ENCODE data around the gene RTTN. TPM values are rescaled to one million over a fixed set of nuclear protein-coding genes. Genes with fewer than 3 reads are reported as not detected.

The RTTN gene
- total and polyA plus RNA-seq, 2 donors from 2014 or later: 6.3 to 12.3 TPM

- DNase-seq (no peak), FAIRE-seq (no peak)
- H3K4me1 ChIP-seq (ENCODE audit: control insufficient read depth in 2 of 3, insufficient read depth in 2 of 3, low read depth in 1 of 3, low read length in 3 of 3): no peaks in the 10 kb centered on the region
- no peak overlapping the region for H3K27ac ChIP-seq (ENCODE audit: low read depth in 2 of 2, low read length in 2 of 2)
- peaks cover 0 to 2% (median 0%) of the 10 kb centered on the region in 3 donors for H3K9me3 ChIP-seq (ENCODE audit: control insufficient read depth in 2 of 3, insufficient read depth in 1 of 3, low read length in 3 of 3)
- H3K27me3 ChIP-seq (ENCODE audit: control insufficient read depth, insufficient read depth, low read length): no peaks in the 10 kb centered on the region
- no peak for TF ChIP-seq CTCF (IDR thresholded peaks at IDR 0.05; ENCODE audit: borderline replicate concordance, extremely low read depth, insufficient read depth)
- no peak overlapping the region for H3K4me3 ChIP-seq (ENCODE audit: low read length in 3 of 3)
- intact Hi-C loops (cut with DNase I): no loop called here
- no peak overlapping the region for H3K9ac ChIP-seq (ENCODE audit: low read length in 3 of 3)
- H3K36me3 ChIP-seq (ENCODE audit: control insufficient read depth in 2 of 3, insufficient read depth in 3 of 3, low read length in 3 of 3): no peaks in the 10 kb centered on the region
These were observed 16.4 kb upstream of the RTTN start for GRCh38 chr18:70221915-70222278.

GRCh38 chr18:70221156-70221914, 15.8 kb upstream of the RTTN start:
- Histone ChIP-seq H3K9ac (ENCODE audit: low read length in 3 of 3) (no peak overlapping the region), H3K27ac (ENCODE audit: low read depth in 2 of 2, low read length in 2 of 2) (no peak overlapping the region), H3K9me3 (ENCODE audit: control insufficient read depth in 2 of 3, insufficient read depth in 1 of 3, low read length in 3 of 3) (no peaks in the 10 kb centered on the region), H3K36me3 (ENCODE audit: control insufficient read depth in 2 of 3, insufficient read depth in 3 of 3, low read length in 3 of 3) (no peaks in the 10 kb centered on the region), H3K4me3 (ENCODE audit: low read length in 3 of 3) (no peak overlapping the region), H3K4me1 (ENCODE audit: control insufficient read depth in 2 of 3, insufficient read depth in 2 of 3, low read depth in 1 of 3, low read length in 3 of 3) (no peaks in the 10 kb centered on the region), H3K27me3 (ENCODE audit: control insufficient read depth, insufficient read depth, low read length) (no peaks in the 10 kb centered on the region)
- intact Hi-C loops (cut with DNase I): no loop called here
- no peak for TF ChIP-seq CTCF (IDR thresholded peaks at IDR 0.05; ENCODE audit: borderline replicate concordance, extremely low read depth, insufficient read depth)
- DNase-seq: no peak
- no peak for FAIRE-seq

- H3K9me3 ChIP-seq (ENCODE audit: control insufficient read depth in 2 of 3, insufficient read depth in 1 of 3, low read length in 3 of 3): no peaks in the 10 kb centered on the region
- no peaks in the 10 kb centered on the region for H3K4me1 ChIP-seq (ENCODE audit: control insufficient read depth in 2 of 3, insufficient read depth in 2 of 3, low read depth in 1 of 3, low read length in 3 of 3)
- H3K27ac ChIP-seq (ENCODE audit: low read depth in 2 of 2, low read length in 2 of 2): no peak overlapping the region
- TF ChIP-seq CTCF (IDR thresholded peaks at IDR 0.05; ENCODE audit: borderline replicate concordance, extremely low read depth, insufficient read depth): no peak
- DNase-seq (no peak), FAIRE-seq (no peak)
- no peak overlapping the region for H3K9ac ChIP-seq (ENCODE audit: low read length in 3 of 3)
- no peaks in the 10 kb centered on the region for H3K36me3 ChIP-seq (ENCODE audit: control insufficient read depth in 2 of 3, insufficient read depth in 3 of 3, low read length in 3 of 3)
- no peak overlapping the region for H3K4me3 ChIP-seq (ENCODE audit: low read length in 3 of 3)
- intact Hi-C loops (cut with DNase I): no loop called here
- no peaks in the 10 kb centered on the region for H3K27me3 ChIP-seq (ENCODE audit: control insufficient read depth, insufficient read depth, low read length)
These were observed 15.1 kb upstream of the RTTN start for GRCh38 chr18:70220628-70221027.

- Histone ChIP-seq H3K27ac (ENCODE audit: low read depth in 2 of 2, low read length in 2 of 2) (no peak overlapping the region), H3K9me3 (ENCODE audit: control insufficient read depth in 2 of 3, insufficient read depth in 1 of 3, low read length in 3 of 3) (no peaks in the 10 kb centered on the region), H3K27me3 (ENCODE audit: control insufficient read depth, insufficient read depth, low read length) (no peaks in the 10 kb centered on the region), H3K4me3 (ENCODE audit: low read length in 3 of 3) (no peak overlapping the region), H3K9ac (ENCODE audit: low read length in 3 of 3) (no peak overlapping the region), H3K4me1 (ENCODE audit: control insufficient read depth in 2 of 3, insufficient read depth in 2 of 3, low read depth in 1 of 3, low read length in 3 of 3) (no peaks in the 10 kb centered on the region), H3K36me3 (ENCODE audit: control insufficient read depth in 2 of 3, insufficient read depth in 3 of 3, low read length in 3 of 3) (no peaks in the 10 kb centered on the region)
- FAIRE-seq: no peak
- no peak for DNase-seq
- TF ChIP-seq CTCF (IDR thresholded peaks at IDR 0.05; ENCODE audit: borderline replicate concordance, extremely low read depth, insufficient read depth): no peak
- intact Hi-C loops (cut with DNase I): no loop called here
These were observed 14.2 kb upstream of the RTTN start for GRCh38 chr18:70219688-70220087.

All from kidney (tissue), 14 donors.